Neuronal stem cell (in vitro differentiated cells): Measurements from ENCODE around the gene ZNF268.

Source experiments
- DNase-seq: peaks from one replicate; pipeline ENCODE4 v3.0.0-alpha.2; 2013; ENCODE audit warnings: low spot score
- H2AFZ ChIP-seq: one replicate; pipeline ENCODE4 v1.6.1; 2013; ENCODE audit warnings: mild to moderate bottlenecking, low read length, inconsistent platforms
- H2AK5ac ChIP-seq: 2 replicates; pipeline ENCODE4 v1.6.1; 2013; ENCODE audit warnings: low read depth, mild to moderate bottlenecking, inconsistent platforms, low read length, moderate library complexity, mixed read lengths
- H2BK120ac ChIP-seq: 2 replicates; pipeline ENCODE4 v1.6.1; 2013; ENCODE audit warnings: low read depth, mild to moderate bottlenecking, inconsistent platforms, low read length, moderate library complexity, mixed read lengths
- H2BK12ac ChIP-seq: one replicate; pipeline ENCODE4 v1.6.1; 2013; ENCODE audit warnings: low read length, inconsistent platforms
- H2BK15ac ChIP-seq: 2 replicates; pipeline ENCODE4 v1.6.1; 2013; ENCODE audit warnings: mild to moderate bottlenecking, low read length, inconsistent platforms, mixed read lengths
- H2BK5ac ChIP-seq: one replicate; pipeline ENCODE4 v1.6.1; 2013; ENCODE audit warnings: inconsistent platforms, mild to moderate bottlenecking, low read length, moderate library complexity
- H3K14ac ChIP-seq: one replicate; pipeline ENCODE4 v1.6.1; 2013; ENCODE audit warnings: low read length, inconsistent platforms
- H3K18ac ChIP-seq: 2 replicates; pipeline ENCODE4 v1.6.1; 2013; ENCODE audit warnings: low read length, inconsistent platforms
- H3K23ac ChIP-seq: 2 replicates; pipeline ENCODE4 v1.6.1; 2013; ENCODE audit warnings: low read depth, mild to moderate bottlenecking, mixed read lengths, low read length, inconsistent platforms; ENCODE audit not compliant: poor library complexity
- H3K27ac ChIP-seq: replicated peaks from 3 replicates; pipeline ENCODE4 v1.5.1; 2013; ENCODE audit warnings: low read length, inconsistent platforms
- H3K27me3 ChIP-seq, 3 experiments: 2 replicates each; pipeline ENCODE4 v1.6.1; 2013; ENCODE audit warnings: low read length in 3 of 3, mild to moderate bottlenecking in 2 of 3, inconsistent platforms in 1 of 3, low read depth in 1 of 3, mixed read lengths in 1 of 3, moderate library complexity in 1 of 3; ENCODE audit not compliant: control insufficient read depth in 3 of 3, insufficient read depth in 3 of 3
- H3K36me3 ChIP-seq, 2 donors: replicated peaks in 1 of 2; 2 replicates each; pipeline ENCODE4 v1.6.1; 2013; ENCODE audit warnings: low read length in 2 of 2; ENCODE audit not compliant: control insufficient read depth in 2 of 2, insufficient read depth in 2 of 2
- H3K4ac ChIP-seq: 2 replicates; pipeline ENCODE4 v1.6.1; 2013; ENCODE audit warnings: inconsistent platforms, mild to moderate bottlenecking, low read length, moderate library complexity
- H3K4me1 ChIP-seq, 2 donors: 1 replicate in 1 of 2; 2 replicates in 1 of 2; pipeline ENCODE4 v1.6.1; 2013; ENCODE audit warnings: low read length in 2 of 2, low read depth in 1 of 2; ENCODE audit not compliant: control insufficient read depth in 2 of 2, insufficient read depth in 1 of 2
- H3K4me2 ChIP-seq: one replicate; pipeline ENCODE4 v1.6.1; 2013; ENCODE audit warnings: mild to moderate bottlenecking, low read length, inconsistent platforms; ENCODE audit not compliant: insufficient read depth, poor library complexity, severe bottlenecking
- H3K4me3 ChIP-seq, 2 donors: 2 replicates each; pipeline ENCODE4 v1.5.1; 2013; ENCODE audit warnings: low read length in 2 of 2, mild to moderate bottlenecking in 2 of 2, inconsistent platforms in 1 of 2, moderate library complexity in 1 of 2
- H3K79me1 ChIP-seq: one replicate; pipeline ENCODE4 v1.6.1; 2013; ENCODE audit warnings: low read depth, mild to moderate bottlenecking, inconsistent platforms, low read length, moderate library complexity
- H3K9ac ChIP-seq: one replicate; pipeline ENCODE4 v1.6.1; 2013; ENCODE audit warnings: mild to moderate bottlenecking, low read depth, low read length, inconsistent platforms; ENCODE audit not compliant: poor library complexity
- H3K9me3 ChIP-seq, 2 donors: replicated peaks in 1 of 2; 2 replicates each; pipeline versions ENCODE3 to v1.6.1; 2013; ENCODE audit warnings: low read length in 2 of 2, mild to moderate bottlenecking in 2 of 2, inconsistent platforms in 1 of 2, low read depth in 1 of 2, mixed read lengths in 1 of 2, moderate library complexity in 1 of 2; ENCODE audit not compliant: control insufficient read depth in 2 of 2, insufficient read depth in 1 of 2
- H4K8ac ChIP-seq: one replicate; pipeline ENCODE4 v1.6.1; 2013; ENCODE audit warnings: low read depth, mild to moderate bottlenecking, inconsistent platforms, low read length, moderate library complexity
- H4K91ac ChIP-seq: one replicate; pipeline ENCODE4 v1.6.1; 2013; ENCODE audit warnings: low read length, low read depth, mild to moderate bottlenecking, inconsistent platforms; ENCODE audit not compliant: poor library complexity
- WGBS, 2 donors: extraction: QIAGEN DNeasy Blood & Tissue Kit; methylation state at CpG; one replicate each; pipeline ENCODE4 v1.1.7; 2013; ENCODE audit warnings: missing lambda C conversion rate in 2 of 2, mixed read lengths in 1 of 2; ENCODE audit not compliant: insufficient read length in 2 of 2, insufficient replicate concordance in 1 of 2; ENCODE audit errors: extremely low coverage in 2 of 2; 5-methylcytosine and 5-hydroxymethylcytosine counted together

Gene ZNF268

DNA sequence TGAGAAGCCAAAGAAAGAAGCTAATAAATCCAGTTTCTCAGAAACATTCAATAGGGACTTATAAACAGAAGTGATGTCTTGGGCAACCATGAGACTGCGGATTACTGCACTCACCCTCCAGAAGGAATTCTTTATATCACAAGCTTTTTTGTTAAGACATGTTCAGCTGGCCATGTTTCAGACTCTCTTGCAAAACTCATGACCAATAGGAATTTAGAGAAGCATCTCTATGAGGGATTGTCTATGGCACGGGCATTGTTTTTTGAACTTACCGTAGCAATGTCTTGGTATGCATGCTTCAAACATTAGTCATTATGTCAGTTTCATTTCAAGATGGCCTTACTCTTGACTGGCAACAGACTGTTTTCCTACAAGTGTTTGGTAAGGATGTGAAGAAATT lies 15.5 kb upstream of the ZNF268 start:
- Histone ChIP-seq H2AFZ (no peak overlapping the region), H3K79me1 (no peaks in the 10 kb centered on the region), H3K18ac (no peak overlapping the region), H3K27me3 (no peaks in the 10 kb centered on the region), H3K4me2 (no peak overlapping the region), H2AK5ac (no peak overlapping the region), H3K27ac (no peak overlapping the region), H3K4ac (no peak overlapping the region), H2BK15ac (no peak overlapping the region), H4K91ac (no peak overlapping the region), H2BK120ac (no peak overlapping the region), H3K36me3 (no peaks in the 10 kb centered on the region), H2BK5ac (no peak overlapping the region), H3K4me3 (no peak overlapping the region), H3K14ac (no peak overlapping the region), H3K23ac (no peak overlapping the region), H3K9ac (no peak overlapping the region), H3K4me1 (no peaks in the 10 kb centered on the region), H3K9me3 (peaks cover 16 to 22% of the 10 kb centered on the region in 2 donors), H4K8ac (no peak overlapping the region), H2BK12ac (no peak overlapping the region)
- no CpG with 5 or more reads among the region's 3 CpGs for WGBS, 2 donors
- no peak for DNase-seq

DNA sequence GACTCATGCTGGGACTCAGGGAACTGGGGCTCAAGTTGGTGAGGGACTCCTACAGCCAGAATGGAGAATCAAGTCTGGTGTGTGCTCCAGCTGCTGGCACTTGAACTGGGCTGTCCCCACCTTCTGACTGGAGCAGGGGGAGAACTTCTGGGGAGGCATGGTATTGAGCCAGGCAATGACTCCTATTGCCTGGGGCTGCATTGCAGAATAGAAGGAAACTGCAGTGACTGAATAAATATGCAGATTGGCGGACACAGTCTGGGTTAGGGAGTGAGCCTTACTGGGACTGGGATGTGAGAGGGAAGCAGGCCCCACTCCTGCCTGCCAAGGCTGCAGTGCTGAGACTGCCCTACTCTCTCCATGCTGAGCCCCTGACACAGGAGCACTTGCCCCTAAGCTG lies 8.8 kb upstream of the ZNF268 start:
- no CpG with 5 or more reads among the region's 1 CpG for WGBS, 2 donors

DNA sequence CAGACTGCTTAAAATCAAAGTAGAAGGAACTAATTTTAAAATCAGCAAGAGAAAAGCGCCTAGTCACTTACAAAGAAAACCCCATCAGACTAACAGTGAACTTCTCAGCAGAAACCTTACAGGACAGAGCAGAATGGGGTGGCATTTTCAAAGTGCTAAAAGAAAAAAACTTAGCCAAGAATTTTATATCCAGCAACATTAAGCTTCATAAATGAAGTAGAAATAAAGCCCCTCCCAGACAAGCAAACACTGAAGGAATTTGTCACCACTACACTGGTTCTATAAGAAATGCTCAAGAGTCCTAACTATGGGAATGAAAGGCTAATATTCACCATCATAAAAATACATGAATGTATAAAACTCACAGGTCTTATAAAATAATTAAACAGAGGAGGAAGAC lies 6.4 kb upstream of the ZNF268 start:
- no peak overlapping the region for H2BK5ac ChIP-seq
- WGBS, 2 donors = no CpG with 5 or more reads among the region's 1 CpG
- no peak overlapping the region for H3K18ac ChIP-seq
- H3K27ac ChIP-seq = no peak overlapping the region
- H2BK120ac ChIP-seq = no peak overlapping the region
- H3K4me3 ChIP-seq = no peak overlapping the region
- no peaks in the 10 kb centered on the region for H3K27me3 ChIP-seq
- no peaks in the 10 kb centered on the region for H3K79me1 ChIP-seq
- H2AK5ac ChIP-seq = no peak overlapping the region
- peaks cover 17 to 33% of the 10 kb centered on the region in 2 donors for H3K9me3 ChIP-seq
- no peak overlapping the region for H2BK12ac ChIP-seq
- H3K4ac ChIP-seq = no peak overlapping the region
- no peaks in the 10 kb centered on the region for H3K4me1 ChIP-seq
- H4K8ac ChIP-seq = no peak overlapping the region
- H3K9ac ChIP-seq = no peak overlapping the region
- H3K36me3 ChIP-seq = no peaks in the 10 kb centered on the region
- no peak overlapping the region for H4K91ac ChIP-seq
- H2AFZ ChIP-seq = no peak overlapping the region
- H3K4me2 ChIP-seq = no peak overlapping the region
- no peak overlapping the region for H3K14ac ChIP-seq
- H2BK15ac ChIP-seq = no peak overlapping the region
- no peak overlapping the region for H3K23ac ChIP-seq
- DNase-seq = no peak

More for the DNA sequence above, 8.8 kb upstream of the ZNF268 start:
- Histone ChIP-seq H3K9me3 (peaks cover 21 to 38% of the 10 kb centered on the region in 2 donors), H3K4me2 (no peak overlapping the region), H3K36me3 (no peaks in the 10 kb centered on the region), H3K23ac (no peak overlapping the region), H2BK5ac (no peak overlapping the region), H3K27me3 (no peaks in the 10 kb centered on the region), H3K4me3 (no peak overlapping the region), H4K91ac (no peak overlapping the region), H3K9ac (no peak overlapping the region), H3K18ac (no peak overlapping the region), H2BK15ac (no peak overlapping the region), H2AFZ (no peak overlapping the region), H3K27ac (no peak overlapping the region), H2BK120ac (no peak overlapping the region), H4K8ac (no peak overlapping the region), H3K14ac (no peak overlapping the region), H2AK5ac (no peak overlapping the region), H3K79me1 (no peaks in the 10 kb centered on the region), H3K4ac (no peak overlapping the region), H3K4me1 (no peaks in the 10 kb centered on the region), H2BK12ac (no peak overlapping the region)
- no peak for DNase-seq

DNA sequence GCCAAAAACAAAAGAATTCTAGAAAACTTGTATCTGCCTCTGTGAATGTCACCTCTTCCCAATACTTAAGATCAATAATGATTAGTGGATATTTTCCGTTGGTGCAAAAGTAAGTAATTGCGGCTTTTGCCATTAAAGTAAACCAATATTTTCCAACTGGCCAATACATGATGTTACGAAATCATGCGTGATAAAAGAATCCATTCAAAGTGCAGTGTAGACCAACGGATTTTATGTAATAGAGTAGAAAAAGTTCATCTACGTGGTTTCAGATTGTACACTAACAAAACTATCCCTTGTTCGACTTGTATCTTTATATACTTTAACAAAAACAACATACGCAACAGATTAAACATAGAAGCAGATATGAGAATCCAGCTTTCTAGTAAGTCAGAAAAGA lies 626 bp upstream of the ZNF268 start:
- H2BK5ac ChIP-seq = no peak overlapping the region
- no peak overlapping the region for H3K9ac ChIP-seq
- H3K27me3 ChIP-seq = no peaks in the 10 kb centered on the region
- H3K36me3 ChIP-seq = peaks cover 25 to 35% of the 10 kb centered on the region in 2 donors
- no peak overlapping the region for H4K91ac ChIP-seq
- no peak overlapping the region for H3K18ac ChIP-seq
- peaks cover 28 to 47% of the 10 kb centered on the region in 2 donors for H3K9me3 ChIP-seq
- H3K79me1 ChIP-seq = peaks cover 11% of the 10 kb centered on the region
- WGBS, 2 donors = no CpG with 5 or more reads among the region's 8 CpGs
- H3K27ac ChIP-seq = no peak overlapping the region
- no peaks in the 10 kb centered on the region for H3K4me1 ChIP-seq
- H4K8ac ChIP-seq = no peak overlapping the region
- H3K23ac ChIP-seq = no peak overlapping the region
- H3K4ac ChIP-seq = no peak overlapping the region
- H2BK120ac ChIP-seq = no peak overlapping the region
- H2BK15ac ChIP-seq = no peak overlapping the region
- H2AFZ ChIP-seq = peak overlapping the region; percentile 69
- no peak overlapping the region for H2BK12ac ChIP-seq
- no peak for DNase-seq
- H2AK5ac ChIP-seq = no peak overlapping the region
- H3K14ac ChIP-seq = no peak overlapping the region
- H3K4me3 ChIP-seq = no peak overlapping the region
- H3K4me2 ChIP-seq = no peak overlapping the region
